Esophagus squamous epithelium (tissue), 5 donors: ENCODE data around the gene SUSD3. TPM values are rescaled to one million over a fixed set of nuclear protein-coding genes. Genes with fewer than 3 reads are reported as not detected.

Experiments used
- DNase-seq: peaks from one replicate; lab custom pipeline; 2025; lab: John Stamatoyannopoulos, UW
- H3K27ac ChIP-seq, 4 donors: fragments of 200-600 bp; sonication (generic); one replicate each; pipeline ENCODE4 v1.5.1; 2016 to 2019; ENCODE audit warnings: mild to moderate bottlenecking in 1 of 4
- H3K27me3 ChIP-seq, 4 donors: fragments of 200-600 bp; sonication (generic); 1 replicate in 3 of 4; 2 replicates in 1 of 4; pipeline versions ENCODE4 v1.5.1 to v1.6.0; 2017 to 2021; ENCODE audit warnings: antibody characterized with exemption in 1 of 4
- H3K36me3 ChIP-seq, 3 donors: fragments of 200-600 bp; sonication (generic); one replicate each; pipeline ENCODE4 v1.5.1; 2016 to 2019
- H3K4me1 ChIP-seq, 3 donors: fragments of 200-600 bp; sonication (generic); one replicate each; pipeline ENCODE4 v1.5.1; 2017 to 2019
- H3K4me3 ChIP-seq, 4 donors: fragments of 200-600 bp; sonication (generic); 1 replicate in 3 of 4; 2 replicates in 1 of 4; pipeline ENCODE4 v1.5.1; 2016 to 2019; ENCODE audit warnings: mild to moderate bottlenecking in 2 of 4, moderate library complexity in 1 of 4
- H3K9me3 ChIP-seq, 3 donors: fragments of 200-600 bp; sonication (generic); one replicate each; pipeline ENCODE4 v1.5.1; 2016 to 2019
- POLR2A ChIP-seq, 4 donors: fragments of 450-650 bp; IDR thresholded peaks; one replicate each; pipeline ENCODE4 v1.6.1; 2017; ENCODE audit warnings: antibody characterized with exemption in 4 of 4, mild to moderate bottlenecking in 4 of 4, moderate library complexity in 3 of 4
- WGBS, 2 donors: methylation state at CpG; one replicate each; pipeline ENCODE4 v1.1.5; 2018; 5-methylcytosine and 5-hydroxymethylcytosine counted together
- intact Hi-C: fragments of 100-400 bp; cut with DNase I; formaldehyde crosslinking; loops from one replicate; pipeline ENCODE4 v1.15.0; 2022
- total RNA-seq, 4 donors: library from RNA; depleted of rRNA; stranded (reverse); fragments of >200 nt; gene quantifications; one replicate each; pipeline ENCODE4 v1.1.0, GENCODE V29; 2016
- TF ChIP-seq, protein P1 (sequence below), 6 experiments: fragments of 450-650 bp in 4 of 6; fragments of 200-600 bp in 2 of 6; sonication (generic) in 2 of 6; IDR thresholded peaks; one replicate each; pipeline ENCODE4 v1.5.1; 2016 to 2019; ENCODE audit warnings: antibody characterized with exemption in 6 of 6, mild to moderate bottlenecking in 4 of 6, moderate library complexity in 4 of 6
- donor health status: DM: yes; HTN: yes; CAD: no.

SUSD3 gene
- total RNA-seq, 4 donors from 2014 or later: 0.22 to 5.8 (median 2.7) TPM

GRCh38 chr9:93081081-93081529 lies 22.6 kb downstream of the SUSD3 start:
- intact Hi-C loops: no loop called here
- H3K4me3 ChIP-seq: no peak overlapping the region

GRCh38 chr9:93081931-93082330 lies 23.4 kb downstream of the SUSD3 start:
- Histone ChIP-seq H3K9me3 (peaks cover 0 to 4% (median 0%) of the 10 kb centered on the region in 3 donors), H3K27ac (no peak overlapping the region), H3K27me3 (no peaks in the 10 kb centered on the region), H3K4me3 (no peak overlapping the region), H3K36me3 (no peaks in the 10 kb centered on the region), H3K4me1 (no peaks in the 10 kb centered on the region)
- DNase-seq: no peak
- WGBS, 2 donors: 51 to 53% methylated on average over 3 of the region's 3 CpGs
- TF ChIP-seq POLR2A (IDR thresholded peaks at IDR 0.05): no peak
- TF ChIP-seq, protein P1, sequence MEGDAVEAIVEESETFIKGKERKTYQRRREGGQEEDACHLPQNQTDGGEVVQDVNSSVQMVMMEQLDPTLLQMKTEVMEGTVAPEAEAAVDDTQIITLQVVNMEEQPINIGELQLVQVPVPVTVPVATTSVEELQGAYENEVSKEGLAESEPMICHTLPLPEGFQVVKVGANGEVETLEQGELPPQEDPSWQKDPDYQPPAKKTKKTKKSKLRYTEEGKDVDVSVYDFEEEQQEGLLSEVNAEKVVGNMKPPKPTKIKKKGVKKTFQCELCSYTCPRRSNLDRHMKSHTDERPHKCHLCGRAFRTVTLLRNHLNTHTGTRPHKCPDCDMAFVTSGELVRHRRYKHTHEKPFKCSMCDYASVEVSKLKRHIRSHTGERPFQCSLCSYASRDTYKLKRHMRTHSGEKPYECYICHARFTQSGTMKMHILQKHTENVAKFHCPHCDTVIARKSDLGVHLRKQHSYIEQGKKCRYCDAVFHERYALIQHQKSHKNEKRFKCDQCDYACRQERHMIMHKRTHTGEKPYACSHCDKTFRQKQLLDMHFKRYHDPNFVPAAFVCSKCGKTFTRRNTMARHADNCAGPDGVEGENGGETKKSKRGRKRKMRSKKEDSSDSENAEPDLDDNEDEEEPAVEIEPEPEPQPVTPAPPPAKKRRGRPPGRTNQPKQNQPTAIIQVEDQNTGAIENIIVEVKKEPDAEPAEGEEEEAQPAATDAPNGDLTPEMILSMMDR (IDR thresholded peaks at IDR 0.05): no peak
- intact Hi-C loops: no loop called here

More at GRCh38 chr9:93081081-93081529, 22.6 kb downstream of the SUSD3 start:
- no peak for TF ChIP-seq POLR2A (IDR thresholded peaks at IDR 0.05)
- TF ChIP-seq, protein P1 (IDR thresholded peaks at IDR 0.05): no peak
- DNase-seq: no peak
- H3K27me3 ChIP-seq: no peaks in the 10 kb centered on the region
- WGBS, 2 donors: 67 to 84% methylated on average over 1 to 7 of the region's 10 CpGs
- H3K4me1 ChIP-seq: no peaks in the 10 kb centered on the region
- no peak overlapping the region for H3K27ac ChIP-seq
- H3K9me3 ChIP-seq: peaks cover 0 to 4% (median 0%) of the 10 kb centered on the region in 3 donors
- H3K36me3 ChIP-seq: no peaks in the 10 kb centered on the region

DNA sequence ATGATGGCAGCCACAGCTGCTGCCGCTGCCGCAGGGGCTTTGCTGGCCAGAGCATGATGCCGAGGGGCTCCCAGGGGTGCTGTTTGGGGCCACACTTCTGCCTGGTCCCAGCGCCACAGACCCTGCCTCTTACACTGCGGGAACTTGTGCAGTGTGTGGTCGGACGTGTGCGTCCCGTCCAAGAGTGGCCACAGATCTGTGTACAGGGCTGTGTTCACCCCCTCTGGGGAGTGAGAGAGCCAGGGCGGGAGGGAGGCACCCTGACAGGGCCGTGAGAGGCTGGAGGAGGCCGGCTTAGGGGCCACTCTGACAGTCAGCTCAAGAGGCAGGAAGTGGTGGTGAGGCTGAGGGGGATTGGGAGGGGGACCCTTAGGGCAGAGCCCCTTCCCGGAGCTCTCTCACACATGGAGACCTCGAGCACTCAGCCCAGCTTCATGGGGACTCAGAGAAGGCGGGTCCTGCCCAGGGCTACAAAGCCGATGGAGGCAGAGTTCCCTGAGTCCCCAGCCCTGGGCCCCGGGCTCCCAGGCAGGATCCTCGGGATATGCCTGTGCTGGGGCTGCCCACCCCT lies 24.4 kb downstream of the SUSD3 start:
- intact Hi-C loops: no loop called here
- no peak for DNase-seq
- WGBS, 2 donors: 54 to 80% methylated on average over 1 to 10 of the region's 18 CpGs
- H3K4me3 ChIP-seq: no peak overlapping the region
- H3K27ac ChIP-seq: no peak overlapping the region
- peaks cover 0 to 4% (median 0%) of the 10 kb centered on the region in 3 donors for H3K9me3 ChIP-seq
- H3K27me3 ChIP-seq: no peaks in the 10 kb centered on the region
- H3K4me1 ChIP-seq: no peaks in the 10 kb centered on the region
- H3K36me3 ChIP-seq: no peaks in the 10 kb centered on the region
- TF ChIP-seq, protein P1 (IDR thresholded peaks at IDR 0.05): no peak
- TF ChIP-seq POLR2A (IDR thresholded peaks at IDR 0.05): no peak

DNA sequence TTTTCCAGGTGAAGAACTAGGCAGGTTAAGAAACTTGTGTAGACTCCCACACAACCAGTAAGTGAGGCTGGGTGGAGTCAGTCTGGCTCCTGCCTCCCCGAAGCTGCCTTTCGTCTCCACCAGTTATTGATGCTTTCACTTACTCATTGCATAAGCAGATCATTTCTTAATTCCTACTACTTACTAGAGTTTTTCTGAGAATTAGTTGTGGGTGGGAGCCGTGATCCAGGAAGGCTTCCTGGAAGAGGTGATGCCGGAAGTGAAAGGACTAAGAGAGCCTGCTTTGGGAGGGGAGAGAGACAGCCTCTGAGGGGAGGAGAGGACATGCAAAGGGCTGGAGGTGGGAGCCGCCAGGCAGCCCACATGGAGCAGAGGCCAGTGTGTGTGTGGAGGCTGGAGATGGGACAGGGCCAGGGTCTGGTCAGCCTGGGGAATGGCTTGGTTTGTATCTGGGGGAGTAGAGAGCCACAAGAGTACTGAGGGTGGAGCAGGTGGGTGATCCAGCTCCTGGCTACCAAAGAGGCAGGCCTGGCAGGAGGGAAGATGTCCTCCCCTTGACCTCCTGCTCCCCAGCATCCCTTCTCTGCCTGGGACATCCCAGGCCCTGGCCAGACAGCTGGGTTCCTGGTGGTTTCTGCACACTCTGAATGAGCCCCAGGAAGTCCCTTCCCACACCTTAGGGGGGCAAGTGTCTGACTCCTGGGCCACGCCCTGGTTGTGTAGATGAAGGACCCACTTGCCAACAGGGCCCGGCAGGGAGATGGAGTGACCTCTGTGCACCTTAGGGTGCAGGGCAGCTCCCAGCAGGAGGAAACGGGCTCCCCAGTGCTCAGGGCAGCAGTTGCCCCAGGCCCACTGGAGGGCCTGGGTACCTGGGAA lies 25.3 kb downstream of the SUSD3 start:
- Histone ChIP-seq H3K4me1 (no peaks in the 10 kb centered on the region), H3K4me3 (no peak overlapping the region), H3K27ac (no peak overlapping the region), H3K27me3 (no peaks in the 10 kb centered on the region), H3K36me3 (no peaks in the 10 kb centered on the region), H3K9me3 (peaks cover 0 to 4% (median 0%) of the 10 kb centered on the region in 3 donors)
- TF ChIP-seq POLR2A (IDR thresholded peaks at IDR 0.05): no peak
- TF ChIP-seq, protein P1 (IDR thresholded peaks at IDR 0.05): no peak
- WGBS, 2 donors: 46 to 62% methylated on average over 4 to 6 of the region's 8 CpGs
- intact Hi-C loops: no loop called here
- no peak for DNase-seq

DNA sequence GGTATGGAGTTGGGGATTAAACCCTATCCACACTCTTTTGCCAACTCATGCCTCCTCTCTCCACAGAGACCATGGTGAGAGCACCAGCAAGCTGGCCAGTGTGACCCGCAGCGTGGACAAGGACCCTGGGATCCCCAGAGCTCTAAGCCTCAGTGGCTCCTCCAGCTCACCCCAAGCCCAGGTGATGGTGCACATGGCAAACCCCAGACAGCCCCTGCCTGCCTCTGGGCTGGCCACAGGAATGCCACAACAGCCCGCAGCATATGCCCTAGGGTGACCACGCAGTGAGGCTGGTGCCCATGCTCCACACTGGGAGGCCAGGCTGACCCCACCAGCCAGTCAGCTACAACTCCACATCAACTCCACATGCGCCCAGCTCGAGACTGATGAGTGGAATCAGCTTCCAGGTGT lies 26.0 kb downstream of the SUSD3 start:
- H3K9me3 ChIP-seq: peaks cover 0 to 4% (median 0%) of the 10 kb centered on the region in 3 donors
- H3K4me1 ChIP-seq: no peaks in the 10 kb centered on the region
- H3K27me3 ChIP-seq: no peaks in the 10 kb centered on the region
- DNase-seq: no peak
- TF ChIP-seq, protein P1 (IDR thresholded peaks at IDR 0.05): no peak
- no peak for TF ChIP-seq POLR2A (IDR thresholded peaks at IDR 0.05)
- intact Hi-C loops: no loop called here
- no peak overlapping the region for H3K4me3 ChIP-seq
- no peak overlapping the region for H3K27ac ChIP-seq
- no peaks in the 10 kb centered on the region for H3K36me3 ChIP-seq
- 100% methylated on average over 4 of the region's 6 CpGs; no CpG with 5 or more reads in 1 of the 2 donors for WGBS, 2 donors
